CD4-positive, alpha-beta T cell treated with Interleukin-21 for 1 hour (primary cell): ENCODE results near the gene PTPRN2.

Experiments
- DNase-seq: peaks from one replicate; pipeline ENCODE4 v3.0.0-alpha.2; 2020

Gene PTPRN2

GRCh38 chr7:157634401-157635147 lies 953.0 kb downstream of the PTPRN2 start:
- DNase-seq, result no peak

- DNase-seq, result no peak
These were observed 954.0 kb downstream of the PTPRN2 start for GRCh38 chr7:157633465-157634185.

- DNase-seq, result no peak
These were observed 957.2 kb downstream of the PTPRN2 start for GRCh38 chr7:157630301-157630853.

DNA sequence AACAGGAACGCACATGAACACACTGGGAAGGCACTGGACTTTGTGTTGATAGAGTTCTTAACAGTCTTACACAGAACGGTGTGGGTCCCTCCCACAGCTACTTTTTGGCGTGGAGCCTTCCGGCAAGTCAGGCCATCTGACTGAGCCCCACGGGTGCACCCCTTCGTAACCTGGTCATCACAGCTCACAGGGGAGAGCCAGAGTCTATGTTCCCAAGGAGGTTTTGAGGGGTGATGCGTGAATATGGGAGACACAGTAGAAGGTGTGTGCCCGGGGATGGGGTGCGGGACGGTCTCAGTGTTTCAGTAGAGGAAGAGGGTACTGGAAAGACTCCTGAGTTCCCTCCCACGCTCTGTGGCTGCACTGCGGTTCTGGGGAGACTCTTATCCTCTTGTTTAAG lies 959.2 kb downstream of the PTPRN2 start:
- no peak for DNase-seq

DNA sequence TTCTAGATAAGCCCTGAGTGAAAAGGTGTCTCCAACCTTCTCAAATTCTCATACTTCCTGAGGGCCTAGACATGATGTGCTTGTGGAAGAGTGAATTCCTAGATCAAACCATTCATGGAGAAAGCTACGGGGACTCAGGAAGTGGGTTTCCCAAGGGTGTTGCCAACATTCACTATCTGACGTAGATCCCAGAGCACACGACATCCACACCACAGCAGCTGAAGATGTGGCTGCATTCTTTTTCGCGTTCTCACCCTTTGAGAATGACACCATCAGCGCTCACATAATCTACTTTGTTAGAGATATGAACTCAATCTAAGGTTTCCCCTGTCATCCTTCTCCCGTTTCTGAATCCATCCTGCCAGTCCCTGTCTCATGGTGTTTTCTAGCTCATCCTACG lies 960.0 kb downstream of the PTPRN2 start:
- DNase-seq, result no peak

DNA sequence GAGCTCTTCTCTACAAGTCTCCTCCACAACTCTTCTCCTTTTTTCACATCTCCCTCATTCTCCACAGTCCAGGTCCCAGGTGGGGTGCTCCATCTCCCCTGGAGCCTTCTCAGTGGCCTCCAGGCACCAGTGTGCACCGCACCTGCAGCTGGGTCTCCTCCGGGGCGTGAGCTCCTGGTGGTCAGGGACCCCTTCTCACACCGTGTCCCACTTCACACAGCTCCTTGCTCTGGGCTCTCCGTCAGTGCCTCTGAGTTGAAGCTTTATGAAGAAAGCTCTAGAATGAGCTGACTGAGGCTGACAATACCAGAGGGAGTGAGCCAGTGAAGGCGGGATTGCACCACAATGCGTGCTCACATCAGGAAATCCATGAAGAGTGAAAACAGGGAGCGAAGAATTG lies 960.6 kb downstream of the PTPRN2 start:
- no peak for DNase-seq

GRCh38 chr7:157625973-157626742 lies 961.5 kb downstream of the PTPRN2 start:
- peak; percentile 40 for DNase-seq

DNA sequence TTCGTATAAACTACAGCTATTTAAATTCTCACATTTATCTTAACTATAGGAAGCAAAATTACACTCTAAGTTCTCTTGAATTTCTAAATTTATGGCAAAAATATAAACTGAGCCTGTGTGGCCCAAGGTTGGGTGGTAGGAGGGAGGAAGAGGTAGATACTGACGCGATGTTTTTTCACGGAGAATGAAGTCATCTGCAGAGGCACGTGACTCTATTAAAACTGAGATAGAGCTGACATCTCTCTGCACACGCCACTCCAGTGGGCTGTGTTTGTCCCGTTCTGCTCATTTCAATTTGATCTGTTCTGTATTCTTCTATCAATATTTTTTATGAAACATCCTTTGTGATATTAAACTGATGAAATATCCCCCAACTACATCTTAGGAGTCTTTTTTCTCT lies 964.1 kb downstream of the PTPRN2 start:
- DNase-seq, result no peak

DNA sequence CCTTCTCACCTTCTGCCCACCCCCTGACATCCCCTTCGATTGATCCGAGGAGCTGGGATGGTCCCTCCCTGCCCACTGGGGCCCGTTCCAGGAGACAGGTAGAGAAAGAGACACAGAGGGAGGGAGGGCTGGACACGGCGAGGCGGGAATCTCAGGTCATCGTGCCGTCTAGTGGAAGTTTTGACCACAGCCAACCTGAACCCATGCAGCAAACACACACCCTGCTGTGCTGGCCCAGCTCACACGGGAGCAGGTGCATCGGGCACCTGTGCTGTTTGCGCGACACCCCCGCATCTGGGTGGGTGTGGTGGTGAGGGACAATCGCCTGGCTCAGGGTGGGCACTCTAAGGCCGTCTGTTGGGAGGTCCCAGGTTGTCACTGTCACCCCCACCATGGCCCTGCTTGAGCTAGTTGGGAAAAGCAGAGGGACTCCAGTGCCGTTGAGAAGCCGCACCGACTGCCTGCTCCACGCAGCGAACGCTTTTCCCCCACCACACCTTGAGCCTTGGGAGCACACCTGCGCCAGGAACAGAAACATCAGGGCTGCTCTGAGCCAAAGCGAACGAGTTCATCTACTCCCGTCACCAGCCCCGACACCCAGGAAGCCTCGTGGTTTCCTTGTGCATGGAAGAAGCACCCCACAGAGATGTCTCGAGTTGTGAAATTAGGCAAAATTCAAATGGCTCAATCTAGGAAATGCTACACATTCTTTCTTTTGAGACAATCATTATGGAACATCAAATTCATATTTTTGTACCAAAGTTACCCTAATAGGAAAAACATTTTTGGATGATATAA lies 965.0 kb downstream of the PTPRN2 start:
- DNase-seq, result no peak

DNA sequence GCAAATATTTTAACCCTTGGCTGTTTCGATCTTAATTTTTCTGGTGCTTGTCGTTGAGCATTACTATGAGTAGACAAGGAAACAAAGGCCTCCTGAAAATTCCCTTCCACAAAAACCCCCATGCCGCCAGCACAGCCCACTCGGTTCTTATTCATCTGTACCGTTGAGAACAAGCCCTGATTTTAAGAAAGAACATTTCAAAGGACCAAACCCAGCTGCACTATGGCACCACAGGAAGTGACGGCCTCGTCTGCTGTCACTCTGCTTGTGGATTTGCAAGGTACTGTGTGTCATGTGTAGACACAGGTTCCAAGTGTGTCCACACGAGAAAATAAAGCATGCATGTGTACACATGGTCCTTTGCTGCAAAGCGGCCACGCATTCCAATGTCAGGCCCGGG lies 965.6 kb downstream of the PTPRN2 start:
- DNase-seq, result peak; percentile 9

GRCh38 chr7:157621131-157621681 lies 966.4 kb downstream of the PTPRN2 start:
- no peak for DNase-seq

GRCh38 chr7:157620616-157621015 lies 967.0 kb downstream of the PTPRN2 start:
- DNase-seq, result no peak

DNA sequence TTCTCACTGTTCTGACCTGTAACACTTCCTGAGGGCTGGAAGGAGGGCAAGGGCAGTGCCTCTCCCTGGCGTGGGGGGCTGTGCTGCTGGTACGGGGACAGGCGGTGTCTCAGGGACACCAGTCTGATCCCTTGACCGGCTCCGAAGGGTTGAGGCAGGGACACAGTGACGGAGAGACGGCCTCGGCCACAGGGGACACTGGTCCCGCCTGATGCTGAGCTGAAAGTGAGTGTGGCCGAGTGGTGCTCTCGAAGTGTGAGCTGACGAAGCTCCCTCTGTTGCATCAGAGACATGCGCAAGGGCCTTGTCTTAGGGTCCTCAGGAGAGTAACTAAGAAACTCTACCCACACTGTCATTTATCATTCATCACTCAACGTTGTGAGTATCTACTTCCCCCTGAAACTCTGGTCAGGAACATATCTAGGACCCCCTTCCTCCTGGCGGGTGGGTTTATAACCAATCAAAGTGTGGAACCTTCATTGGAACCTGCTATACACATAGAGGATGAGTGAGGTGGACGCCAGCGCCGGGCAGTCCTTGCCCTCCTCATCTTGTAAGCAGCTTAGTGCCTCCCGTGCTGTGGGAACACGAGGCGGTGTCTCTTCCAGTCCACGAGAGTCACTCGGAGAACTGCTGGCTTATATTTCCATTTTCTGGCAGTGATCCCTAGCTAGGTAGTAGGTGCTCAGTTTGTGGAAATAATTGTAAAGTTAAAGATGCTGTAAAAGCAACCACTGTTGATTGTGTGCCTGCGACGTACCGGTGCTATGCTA lies 967.7 kb downstream of the PTPRN2 start:
- no peak for DNase-seq

- DNase-seq, result no peak
These were observed 968.6 kb downstream of the PTPRN2 start for GRCh38 chr7:157618823-157619606.

DNA sequence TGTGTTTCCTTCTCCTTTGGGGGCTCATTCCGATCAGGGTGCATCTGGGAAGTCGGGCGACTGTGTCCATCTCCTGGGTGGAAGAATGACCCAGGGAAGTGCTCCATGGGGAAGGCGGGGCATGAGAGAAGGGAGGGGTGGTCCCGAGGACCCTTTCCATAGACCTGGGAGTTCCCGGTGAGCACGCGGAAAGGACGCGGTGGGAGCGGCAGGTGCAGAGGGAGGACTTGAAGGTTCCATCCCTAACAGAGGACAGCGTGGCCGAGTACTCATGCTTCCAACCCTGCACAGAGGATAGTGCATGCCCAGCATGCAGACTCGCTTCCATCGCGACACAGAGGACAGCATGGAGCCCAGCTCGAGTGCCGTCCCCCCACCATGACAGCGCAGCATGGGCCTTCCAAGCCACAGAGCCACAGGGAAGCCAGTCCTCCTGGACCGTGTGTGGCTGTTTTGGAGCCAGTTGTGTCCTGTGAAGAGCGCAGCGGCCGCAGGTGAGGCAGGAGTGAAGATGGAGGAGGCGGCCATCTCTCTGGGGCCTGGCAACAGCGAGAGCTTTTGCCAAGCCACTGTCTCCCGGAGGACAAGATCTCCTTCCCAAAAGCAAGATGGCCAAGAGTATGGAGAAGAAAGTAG lies 969.4 kb downstream of the PTPRN2 start:
- DNase-seq, result no peak

- no peak for DNase-seq
These were observed 970.2 kb downstream of the PTPRN2 start for GRCh38 chr7:157617401-157617800.

GRCh38 chr7:157616931-157617330 lies 970.7 kb downstream of the PTPRN2 start:
- DNase-seq, result no peak

GRCh38 chr7:157616426-157616825 lies 971.2 kb downstream of the PTPRN2 start:
- DNase-seq, result no peak

- DNase-seq, result no peak
These were observed 971.8 kb downstream of the PTPRN2 start for GRCh38 chr7:157615852-157616251.
